ENCODE measurements around the gene HSPG2. TPM values are rescaled to one million over a fixed set of nuclear protein-coding genes. Genes with fewer than 3 reads are reported as not detected.

Gene HSPG2
- total RNA-seq, 4 donors from 2014 or later, result 75.7 to 239 (median 96.8) TPM

DNA sequence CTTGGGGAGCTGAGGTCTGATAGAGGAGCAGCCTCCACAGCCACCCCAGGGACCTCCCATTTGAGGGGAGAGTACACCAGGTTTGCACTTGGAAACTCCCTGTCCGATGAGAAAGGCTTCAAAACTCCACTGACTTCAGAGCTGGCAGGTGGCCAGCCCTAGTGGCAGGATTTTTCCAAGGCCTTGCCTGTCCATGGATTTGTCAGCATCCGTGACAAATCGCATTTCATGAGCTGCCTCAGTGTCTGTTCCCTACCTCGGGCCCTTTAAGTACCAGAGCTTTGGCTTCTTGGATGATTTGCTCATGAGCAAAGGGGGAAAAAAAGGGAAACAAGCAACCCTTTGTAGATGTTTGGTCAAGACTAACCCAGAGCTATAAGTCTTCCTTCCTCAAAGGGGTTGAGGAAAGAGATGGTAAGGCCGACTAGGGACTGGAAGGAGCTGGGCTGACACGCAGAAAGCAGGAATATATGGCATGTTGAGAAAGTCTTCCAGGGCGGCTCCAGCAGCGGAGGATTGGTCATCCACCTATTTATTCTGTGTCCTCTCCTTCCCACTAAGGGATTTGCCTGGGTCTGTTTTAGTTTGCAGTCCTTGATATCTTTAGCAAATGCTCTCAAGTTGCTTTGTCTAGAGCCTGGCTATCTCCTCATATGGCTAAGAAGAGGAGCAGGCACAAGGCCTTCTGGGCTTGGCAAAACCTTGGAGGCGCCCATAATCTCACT, 2.7 kb upstream of the HSPG2 start:
- no peaks in the 10 kb centered on the region for H3K27me3 ChIP-seq
- H3K4me3 ChIP-seq (replicated peaks in 1 of 3), result no peak overlapping the region
- intact Hi-C loops (cut with DNase I), result loop anchor here (5.0 kb wide), 1 partner anchor 38 kb away; no protein-coding TSS in a partner anchor
- H3K4me1 ChIP-seq, result peaks cover 32 to 44% of the 10 kb centered on the region in 2 donors
- WGBS, 2 donors, result 36 to 40% methylated on average over 9 of the region's 9 CpGs
- peak; percentile 86 for DNase-seq
- peak overlapping the region in 2 of 3 donors; percentile 64 to 68 for H3K27ac ChIP-seq
- TF ChIP-seq POLR2A (IDR thresholded peaks at IDR 0.05), result no peak
- TF ChIP-seq, protein P1, sequence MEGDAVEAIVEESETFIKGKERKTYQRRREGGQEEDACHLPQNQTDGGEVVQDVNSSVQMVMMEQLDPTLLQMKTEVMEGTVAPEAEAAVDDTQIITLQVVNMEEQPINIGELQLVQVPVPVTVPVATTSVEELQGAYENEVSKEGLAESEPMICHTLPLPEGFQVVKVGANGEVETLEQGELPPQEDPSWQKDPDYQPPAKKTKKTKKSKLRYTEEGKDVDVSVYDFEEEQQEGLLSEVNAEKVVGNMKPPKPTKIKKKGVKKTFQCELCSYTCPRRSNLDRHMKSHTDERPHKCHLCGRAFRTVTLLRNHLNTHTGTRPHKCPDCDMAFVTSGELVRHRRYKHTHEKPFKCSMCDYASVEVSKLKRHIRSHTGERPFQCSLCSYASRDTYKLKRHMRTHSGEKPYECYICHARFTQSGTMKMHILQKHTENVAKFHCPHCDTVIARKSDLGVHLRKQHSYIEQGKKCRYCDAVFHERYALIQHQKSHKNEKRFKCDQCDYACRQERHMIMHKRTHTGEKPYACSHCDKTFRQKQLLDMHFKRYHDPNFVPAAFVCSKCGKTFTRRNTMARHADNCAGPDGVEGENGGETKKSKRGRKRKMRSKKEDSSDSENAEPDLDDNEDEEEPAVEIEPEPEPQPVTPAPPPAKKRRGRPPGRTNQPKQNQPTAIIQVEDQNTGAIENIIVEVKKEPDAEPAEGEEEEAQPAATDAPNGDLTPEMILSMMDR (IDR thresholded peaks at IDR 0.05), result peak in 5 of 6 experiments; percentile 31 to 52 (median 47)
- no peaks in the 10 kb centered on the region for H3K9me3 ChIP-seq
- no peaks in the 10 kb centered on the region for H3K36me3 ChIP-seq

DNA sequence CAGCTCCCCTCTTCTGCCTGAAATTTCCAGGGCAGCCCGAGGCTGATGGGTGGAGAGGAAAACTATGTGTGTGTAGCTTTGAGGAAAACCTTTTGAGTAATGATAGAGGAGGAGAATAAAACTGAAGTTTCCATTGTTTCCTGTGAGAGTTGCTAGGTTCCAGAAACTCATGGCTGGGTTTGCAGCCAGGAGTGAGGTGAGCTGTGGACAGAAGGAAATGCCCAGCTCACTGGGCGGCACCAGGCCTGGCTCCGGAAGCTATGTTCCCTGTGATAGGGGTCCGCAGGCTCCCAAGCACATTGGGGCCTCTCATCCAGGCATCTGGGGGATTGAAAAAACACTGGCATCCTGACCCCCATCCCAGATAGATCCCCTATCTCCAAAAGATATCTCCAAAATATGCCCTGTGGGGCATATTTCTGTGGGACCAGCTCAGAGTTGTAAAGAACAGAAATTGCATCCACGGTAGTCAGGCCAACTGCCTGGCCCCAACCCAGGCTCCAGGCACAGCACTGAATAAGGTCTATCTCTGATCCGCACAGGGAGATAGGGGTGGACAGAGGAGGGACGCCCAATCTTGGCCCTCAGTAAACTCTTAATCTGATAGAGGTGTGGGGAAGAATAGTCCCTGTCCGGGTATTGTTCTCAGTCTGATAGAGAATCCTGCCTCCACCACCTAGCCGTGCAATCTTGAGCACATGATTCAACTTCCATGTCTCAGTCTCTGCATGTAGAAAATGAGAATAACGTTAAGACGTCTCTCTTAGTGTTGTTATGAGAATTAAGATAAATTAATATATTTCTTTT, 1.8 kb upstream of the HSPG2 start:
- WGBS, 2 donors, result 63 to 75% methylated on average over 11 of the region's 11 CpGs
- intact Hi-C loops (cut with DNase I), result loop anchor here (5.0 kb wide), 1 partner anchor 37 kb away; no protein-coding TSS in a partner anchor
- Histone ChIP-seq H3K36me3 (no peaks in the 10 kb centered on the region), H3K27ac (peak overlapping the region; percentile 52 to 68 (median 64)), H3K4me3 (replicated peaks in 1 of 3) (no peak overlapping the region), H3K9me3 (no peaks in the 10 kb centered on the region), H3K27me3 (no peaks in the 10 kb centered on the region), H3K4me1 (peaks cover 41 to 53% of the 10 kb centered on the region in 2 donors)
- TF ChIP-seq, protein P1 (IDR thresholded peaks at IDR 0.05), result no peak
- no peak for TF ChIP-seq POLR2A (IDR thresholded peaks at IDR 0.05)
- no peak for DNase-seq

DNA sequence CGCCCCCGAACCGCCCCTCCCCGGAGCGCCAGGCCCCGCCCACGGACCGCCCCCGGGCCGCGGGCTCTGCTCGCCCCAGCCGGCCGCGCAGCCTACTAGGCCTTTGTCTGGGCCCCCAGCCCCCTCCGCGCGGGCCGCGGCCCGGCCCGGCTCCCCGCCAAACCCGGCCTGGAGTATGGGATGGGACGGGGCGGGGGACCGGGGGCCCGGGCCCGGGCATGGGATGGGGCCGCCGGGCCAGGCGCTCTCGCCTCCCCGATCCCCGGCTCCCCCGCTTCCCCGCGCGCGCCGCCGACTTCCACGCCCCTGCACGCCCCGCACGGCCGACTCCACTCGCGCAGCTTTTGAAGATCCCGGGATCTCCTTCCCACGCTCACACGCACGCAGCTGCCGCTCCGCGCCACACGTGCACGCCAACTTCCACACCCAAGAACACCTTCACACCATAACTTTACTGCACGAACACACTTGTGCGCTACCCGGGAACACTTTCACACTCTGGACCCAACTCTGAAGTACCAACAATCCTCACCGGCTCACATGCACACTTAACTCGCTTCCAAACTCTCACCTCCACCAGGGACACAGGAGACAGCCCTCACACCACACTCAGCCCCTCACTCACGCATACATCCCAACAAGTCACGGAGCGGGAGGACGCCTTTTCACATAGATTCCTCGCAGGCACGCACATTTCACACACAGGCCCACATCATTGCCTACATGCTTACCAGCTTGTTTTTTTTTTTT, 437 bp upstream of the HSPG2 start:
- WGBS, 2 donors, result 14 to 29% methylated on average over 17 to 38 of the region's 69 CpGs
- TF ChIP-seq, protein P1 (IDR thresholded peaks at IDR 0.05), result no peak
- DNase-seq, result peak; percentile 86 to 88
- intact Hi-C loops (cut with DNase I), result loop anchor here (5.0 kb wide), 1 partner anchor 35 kb away; no protein-coding TSS in a partner anchor
- Histone ChIP-seq H3K4me3 (replicated peaks in 1 of 3) (peak overlapping the region in 2 of 3 donors; percentile 26 to 41), H3K27me3 (no peaks in the 10 kb centered on the region), H3K9me3 (no peaks in the 10 kb centered on the region), H3K36me3 (no peaks in the 10 kb centered on the region), H3K27ac (peak overlapping the region; percentile 63 to 73 (median 71)), H3K4me1 (peaks cover 53 to 67% of the 10 kb centered on the region in 2 donors)

DNA sequence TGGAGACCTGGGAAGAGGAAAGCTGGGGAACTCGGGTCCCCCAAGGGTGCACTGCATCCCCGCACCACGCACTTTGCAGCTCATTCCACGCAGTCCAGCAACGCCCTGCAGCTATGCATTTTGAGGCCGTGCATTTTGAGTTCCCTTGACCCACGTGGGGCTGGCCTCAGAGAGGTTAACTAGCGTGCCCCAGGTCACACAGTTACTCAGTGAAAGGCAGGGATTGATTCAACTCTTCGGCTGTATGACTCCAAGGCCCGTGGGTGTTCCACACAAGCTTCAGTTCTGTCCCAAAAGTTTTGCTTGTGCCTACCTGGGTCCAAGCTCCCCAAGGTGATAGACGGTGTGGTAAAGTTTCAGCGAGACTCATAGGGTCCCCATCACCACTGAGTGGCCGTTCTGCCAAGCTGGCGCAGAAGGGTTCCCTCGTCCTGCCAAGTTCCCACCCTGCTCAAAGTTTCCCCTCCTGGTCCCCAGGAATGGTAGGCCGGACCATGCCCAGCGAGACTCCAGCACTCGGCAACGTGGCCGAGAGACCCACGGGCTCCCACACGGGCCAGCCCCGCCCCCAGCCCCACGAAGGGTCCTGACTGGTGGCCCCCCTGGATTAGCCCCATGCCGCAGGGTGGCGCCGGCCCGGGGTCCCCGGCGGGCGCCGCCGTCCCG, 611 bp downstream of the HSPG2 start:
- intact Hi-C loops (cut with DNase I), result loop anchor here (5.0 kb wide), 1 partner anchor 34 kb away; no protein-coding TSS in a partner anchor
- Histone ChIP-seq H3K27me3 (no peaks in the 10 kb centered on the region), H3K4me1 (peaks cover 64 to 77% of the 10 kb centered on the region in 2 donors), H3K9me3 (no peaks in the 10 kb centered on the region), H3K27ac (peak overlapping the region; percentile 66 to 98 (median 95)), H3K4me3 (replicated peaks in 1 of 3) (peak overlapping the region in 2 of 3 donors; percentile 47 to 65), H3K36me3 (no peaks in the 10 kb centered on the region)
- peak; percentile 18 to 40 for DNase-seq
- 6 to 10% methylated on average over 12 of the region's 34 CpGs for WGBS, 2 donors
- no peak for TF ChIP-seq POLR2A (IDR thresholded peaks at IDR 0.05)
- TF ChIP-seq, protein P1 (IDR thresholded peaks at IDR 0.05), result no peak

Data from thyroid gland (tissue), 4 donors.